HuH-7 (cell line): ENCODE data around the gene UNC93B1.
A peak's percentile ranks its signal among the peaks of the same experiment; 100 is the strongest.
"Not testable (repeated sequence)": the region's sequence is repeated elsewhere in the genome, so short reads cannot be mapped to it uniquely, and the experiment has no call there.

Experiments used
- DNase-seq: peaks from one replicate; pipeline ENCODE4 v3.0.0; 2011; ENCODE audit warnings: low spot score

UNC93B1 gene

DNA sequence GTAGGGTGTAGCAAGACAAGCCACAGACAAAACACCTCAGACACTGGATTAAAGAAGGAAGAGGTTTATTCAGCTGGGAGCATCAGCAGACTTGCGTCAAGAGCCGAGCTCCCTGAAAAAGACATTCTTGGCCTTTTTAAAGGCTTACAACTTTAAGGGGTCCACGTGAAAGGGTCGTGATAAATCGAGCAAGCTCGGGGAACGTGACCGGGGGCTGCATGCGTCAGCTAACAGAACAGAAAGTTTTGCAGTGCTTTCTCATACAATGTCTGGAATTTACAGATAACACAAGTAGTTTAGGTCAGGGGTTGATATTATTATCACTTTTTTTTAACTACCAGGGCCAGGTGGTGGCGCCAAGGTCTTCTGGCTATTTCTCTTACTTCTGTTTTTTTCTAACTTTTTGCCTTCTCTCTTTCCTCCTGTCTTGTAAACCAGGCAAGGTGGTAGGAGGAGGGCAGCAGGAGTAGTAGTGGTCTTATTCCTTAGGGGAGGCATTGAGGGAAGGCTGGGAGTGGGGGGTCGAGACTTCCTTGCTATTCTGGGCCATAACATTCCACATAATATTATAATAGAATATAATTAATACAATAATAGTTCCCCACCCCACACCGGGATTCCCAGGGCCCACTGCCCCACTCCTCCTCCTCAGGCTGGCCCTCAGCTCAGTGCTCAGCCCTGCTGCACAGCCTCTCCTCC, 5.6 kb upstream of the UNC93B1 start:
- DNase-seq = no peak

DNA sequence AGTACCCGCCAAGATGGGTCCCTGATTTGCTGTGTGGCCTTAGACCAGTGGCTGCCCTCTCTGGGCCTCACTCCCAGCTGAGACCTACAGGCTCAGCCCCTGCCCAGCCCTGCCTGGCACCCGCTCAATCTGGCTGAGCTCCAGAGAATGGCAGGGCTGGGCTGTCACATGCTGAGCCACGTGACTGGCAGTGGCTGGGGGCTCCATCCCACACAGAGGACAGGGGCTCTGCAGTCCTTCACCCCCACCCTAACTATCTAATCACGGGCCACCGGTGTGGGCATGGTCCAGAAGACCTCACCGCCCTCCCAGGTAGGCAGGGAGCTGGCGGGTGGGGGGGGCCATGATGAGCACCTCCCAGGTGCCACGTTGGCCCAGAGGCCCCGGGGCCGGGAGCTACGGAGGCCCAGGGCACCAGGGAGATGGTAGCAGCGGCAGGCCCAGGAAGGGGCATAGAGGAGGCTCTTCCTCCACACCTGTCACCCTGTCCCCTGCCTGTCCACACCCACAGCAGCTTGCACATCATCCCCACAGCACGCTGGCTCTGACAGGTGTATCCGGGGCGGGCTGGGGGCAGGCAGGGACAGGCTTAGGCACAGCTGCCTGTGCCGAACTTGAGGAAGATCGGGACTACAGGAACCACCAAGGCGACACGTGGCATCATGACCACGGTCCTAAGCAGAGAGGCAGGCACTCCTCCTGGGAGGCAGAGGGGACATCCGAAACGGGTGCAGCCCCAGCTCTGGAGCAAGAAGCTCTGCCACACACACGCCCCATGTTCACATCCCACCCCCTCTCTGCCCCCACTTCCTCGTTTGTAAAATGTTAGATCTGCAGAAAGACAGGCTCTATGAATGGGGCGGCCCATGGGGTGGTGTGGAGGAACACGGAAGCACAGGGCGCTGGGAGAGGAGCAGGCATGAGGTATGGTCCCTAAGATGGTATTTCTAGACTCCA, 4.8 kb upstream of the UNC93B1 start:
- no peak for DNase-seq

DNA sequence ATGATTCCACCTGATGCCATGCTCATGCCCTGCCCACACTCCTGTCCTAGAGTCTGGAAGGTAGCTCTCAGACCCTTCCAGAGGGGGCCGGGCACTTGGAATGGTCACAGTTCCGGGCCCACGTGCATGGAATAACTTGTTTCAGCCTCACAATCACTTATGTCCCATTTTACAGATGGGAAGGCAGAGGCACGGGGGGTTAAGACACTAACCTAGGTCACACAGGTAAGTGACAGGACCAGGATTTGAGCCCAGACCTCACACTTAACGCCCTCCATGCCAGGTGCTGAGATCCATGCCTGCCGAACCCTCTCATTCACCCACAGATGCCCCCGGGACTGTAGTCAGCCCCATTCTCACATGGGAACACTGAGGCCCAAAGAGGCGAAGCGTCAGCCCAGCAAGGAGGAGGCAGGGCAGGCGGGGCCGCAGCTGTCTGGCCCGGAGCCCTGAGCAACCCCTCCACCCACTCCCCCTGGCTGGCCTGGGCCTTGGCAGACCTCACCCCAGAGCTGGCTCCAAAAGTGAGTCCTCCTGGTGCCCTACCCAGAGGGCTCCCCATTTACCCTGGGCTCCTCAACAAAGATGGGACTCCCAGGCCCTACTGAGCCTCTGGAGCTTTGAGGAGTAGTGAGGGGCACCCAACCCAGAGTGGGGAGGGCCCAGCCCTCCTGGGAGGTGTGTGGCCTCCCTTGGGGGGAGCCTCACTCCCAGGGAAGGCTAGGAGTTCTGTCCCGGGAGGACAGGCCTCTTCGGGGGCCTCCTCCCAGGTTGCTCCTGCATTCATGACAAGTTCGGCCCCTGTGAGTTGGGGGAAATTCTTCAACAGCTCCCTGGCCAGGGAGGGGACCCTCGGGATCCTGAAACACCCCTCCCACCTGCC, 3.8 kb upstream of the UNC93B1 start:
- DNase-seq = no peak

DNA sequence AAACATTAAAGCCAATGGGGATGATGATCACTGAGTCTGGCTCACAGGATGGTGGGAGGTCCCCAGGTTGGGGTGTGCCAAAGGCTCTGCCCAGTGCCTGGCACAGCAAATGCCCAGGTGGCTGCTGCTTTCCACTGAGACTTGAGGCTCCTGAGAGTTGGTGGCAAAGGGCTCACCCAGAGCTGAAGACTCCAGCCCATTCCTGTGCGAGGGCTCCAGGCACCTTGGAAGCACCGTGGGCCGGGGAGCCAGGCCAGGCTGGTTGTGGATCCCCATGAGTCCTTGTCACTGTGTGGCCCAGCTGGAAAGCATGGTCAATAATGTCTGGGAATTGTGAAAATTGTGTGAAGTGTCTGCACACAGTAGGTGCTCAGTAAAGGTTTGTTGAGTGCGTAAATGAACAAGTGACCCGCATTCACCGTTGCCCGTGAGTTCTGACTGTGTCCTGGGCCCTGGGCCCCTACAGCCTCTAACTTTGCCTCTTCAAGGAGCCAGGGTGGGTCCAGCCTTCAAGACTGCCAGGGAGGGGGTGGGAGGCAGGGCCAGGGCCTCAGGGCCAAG, 2.8 kb upstream of the UNC93B1 start:
- no peak for DNase-seq

DNA sequence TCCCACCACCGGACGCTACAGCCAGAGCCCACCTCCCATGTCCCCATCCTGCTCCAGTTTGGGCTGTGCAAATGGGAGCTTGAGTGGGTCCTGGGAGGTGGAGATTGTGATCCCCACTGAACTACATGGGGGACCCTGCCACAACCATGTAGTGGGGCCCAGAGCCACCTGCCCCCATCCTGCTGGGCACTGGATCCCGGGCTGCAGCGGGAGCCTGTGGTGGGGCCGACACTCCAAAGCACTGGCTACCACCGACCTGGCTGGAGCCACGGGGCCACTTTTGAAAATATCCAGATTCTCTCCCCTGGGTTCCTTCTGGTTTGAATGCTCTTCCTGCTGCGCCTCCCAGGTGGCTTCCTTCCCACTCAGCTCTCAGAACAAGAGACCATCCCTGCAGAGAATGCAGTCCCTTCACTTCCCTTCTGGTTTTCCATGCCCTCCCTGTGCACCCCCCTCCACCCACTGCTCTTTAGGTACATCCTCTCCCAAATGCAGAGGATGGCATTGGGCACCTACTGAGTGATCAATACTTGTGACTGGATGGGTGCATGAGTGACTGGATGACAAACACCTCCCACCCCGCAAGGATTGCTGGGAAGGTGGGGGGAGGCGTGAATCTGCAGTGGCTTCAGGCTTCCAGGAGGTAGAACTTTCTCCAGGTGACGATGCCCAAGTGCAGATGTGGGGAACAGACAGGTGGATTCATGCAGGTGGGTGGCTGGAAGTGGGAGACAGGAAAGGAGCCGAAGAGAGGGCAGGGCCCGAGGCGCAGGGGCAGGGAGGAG, 846 bp upstream of the UNC93B1 start:
- DNase-seq = no peak

DNA sequence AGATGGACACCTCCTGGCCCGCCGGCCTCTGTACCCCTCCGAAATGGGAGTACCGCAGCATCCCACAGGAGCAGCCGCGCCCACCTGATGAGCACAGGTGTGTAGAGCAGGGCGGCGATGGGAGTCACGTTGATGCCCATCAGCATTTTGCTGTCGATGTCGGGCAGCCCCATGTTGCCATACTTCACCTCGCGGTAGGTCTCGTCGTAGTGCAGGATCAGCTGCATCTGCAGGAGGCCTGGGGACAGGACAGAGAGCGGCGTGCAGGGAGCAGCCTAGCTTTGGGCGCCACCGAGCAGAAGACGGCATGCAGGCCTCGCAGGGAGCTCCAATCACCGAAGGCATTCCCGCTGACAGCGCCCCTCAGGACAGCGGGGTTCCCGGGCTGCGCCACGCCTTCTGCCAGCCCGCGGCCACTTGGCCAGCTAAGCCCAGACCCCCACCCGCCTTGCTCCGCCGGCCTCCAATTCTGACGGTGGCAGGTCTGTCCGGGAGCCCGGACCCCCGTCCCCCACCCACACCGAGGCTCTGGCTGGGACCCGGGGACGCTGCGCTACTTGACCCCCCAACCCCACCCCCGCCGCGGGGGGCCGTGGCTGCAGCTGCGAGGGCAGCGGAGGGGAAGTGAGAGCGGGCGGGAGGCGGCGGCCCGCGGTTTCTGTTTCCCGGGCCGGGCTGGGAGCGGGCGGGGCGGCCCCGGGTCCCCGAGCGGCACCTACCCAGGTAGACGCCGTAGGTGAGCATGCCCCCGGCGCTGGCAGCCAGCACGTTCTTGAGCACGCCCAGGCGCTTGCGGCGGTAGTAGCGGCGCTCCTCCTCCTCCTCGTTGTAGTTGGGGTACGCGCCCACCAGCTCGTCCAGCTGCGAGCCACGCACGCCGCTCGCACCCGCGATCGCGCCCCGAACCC, 705 bp downstream of the UNC93B1 start:
- peak; percentile 88 for DNase-seq

DNA sequence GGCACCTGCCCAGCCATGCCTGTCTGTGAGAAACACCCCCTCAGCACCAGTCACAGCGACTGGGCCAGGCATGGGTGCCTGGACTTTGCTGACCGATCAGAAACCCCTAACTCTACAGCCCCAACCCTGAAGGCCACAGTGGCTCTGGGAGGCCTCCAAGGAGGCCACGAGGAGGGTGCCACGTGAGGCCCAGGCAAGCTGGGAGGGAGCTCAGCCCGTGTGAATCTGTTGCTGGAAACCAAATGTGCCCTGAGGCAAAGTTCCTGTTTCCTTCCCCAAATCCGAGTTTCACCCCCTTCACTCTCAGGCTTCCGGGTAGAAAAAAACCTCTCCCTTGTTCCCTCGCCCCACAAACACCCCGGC, 1.3 kb downstream of the UNC93B1 start:
- no peak for DNase-seq

DNA sequence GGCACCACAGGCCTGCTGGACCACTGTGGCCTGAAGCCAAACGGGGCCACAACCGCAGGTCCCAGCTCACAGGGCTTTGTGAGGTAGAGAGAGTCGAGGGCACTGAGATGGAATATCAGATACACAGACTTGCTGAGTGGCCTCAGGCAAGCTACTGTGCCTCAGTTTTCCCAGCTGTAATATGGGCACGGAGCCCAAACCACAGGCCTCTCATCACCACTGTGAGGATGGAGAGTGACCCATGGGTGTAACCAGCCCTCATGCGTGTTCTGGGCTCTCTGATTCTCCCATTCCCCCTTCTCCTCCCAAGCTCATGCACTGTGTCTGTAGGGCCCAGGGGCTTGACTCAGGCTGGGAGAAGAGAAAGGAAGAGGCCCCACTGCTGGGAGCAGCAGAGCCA, 4.2 kb downstream of the UNC93B1 start:
- no peak for DNase-seq

DNA sequence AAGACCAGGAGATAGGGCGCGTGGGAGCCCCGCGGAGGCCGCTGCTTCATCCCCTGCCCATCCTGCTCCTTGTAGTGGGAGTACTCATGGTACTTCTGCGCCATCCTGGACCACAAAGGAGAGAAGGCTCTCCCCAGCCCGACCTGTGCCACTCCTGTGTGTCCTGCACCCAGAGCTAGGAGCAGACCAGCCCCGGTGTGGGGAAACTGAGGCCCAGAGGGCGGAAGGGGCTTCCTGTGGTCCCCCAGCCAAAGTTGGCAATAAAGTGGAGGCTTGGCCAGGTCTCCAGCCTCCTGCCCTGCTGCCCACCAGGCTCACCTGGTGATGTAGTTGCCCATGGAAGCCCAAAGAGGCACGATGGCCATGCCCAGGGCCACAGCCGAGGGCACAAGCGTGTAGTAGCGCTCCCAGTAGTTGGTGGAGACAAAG, 4.7 kb downstream of the UNC93B1 start:
- DNase-seq = no peak

DNA sequence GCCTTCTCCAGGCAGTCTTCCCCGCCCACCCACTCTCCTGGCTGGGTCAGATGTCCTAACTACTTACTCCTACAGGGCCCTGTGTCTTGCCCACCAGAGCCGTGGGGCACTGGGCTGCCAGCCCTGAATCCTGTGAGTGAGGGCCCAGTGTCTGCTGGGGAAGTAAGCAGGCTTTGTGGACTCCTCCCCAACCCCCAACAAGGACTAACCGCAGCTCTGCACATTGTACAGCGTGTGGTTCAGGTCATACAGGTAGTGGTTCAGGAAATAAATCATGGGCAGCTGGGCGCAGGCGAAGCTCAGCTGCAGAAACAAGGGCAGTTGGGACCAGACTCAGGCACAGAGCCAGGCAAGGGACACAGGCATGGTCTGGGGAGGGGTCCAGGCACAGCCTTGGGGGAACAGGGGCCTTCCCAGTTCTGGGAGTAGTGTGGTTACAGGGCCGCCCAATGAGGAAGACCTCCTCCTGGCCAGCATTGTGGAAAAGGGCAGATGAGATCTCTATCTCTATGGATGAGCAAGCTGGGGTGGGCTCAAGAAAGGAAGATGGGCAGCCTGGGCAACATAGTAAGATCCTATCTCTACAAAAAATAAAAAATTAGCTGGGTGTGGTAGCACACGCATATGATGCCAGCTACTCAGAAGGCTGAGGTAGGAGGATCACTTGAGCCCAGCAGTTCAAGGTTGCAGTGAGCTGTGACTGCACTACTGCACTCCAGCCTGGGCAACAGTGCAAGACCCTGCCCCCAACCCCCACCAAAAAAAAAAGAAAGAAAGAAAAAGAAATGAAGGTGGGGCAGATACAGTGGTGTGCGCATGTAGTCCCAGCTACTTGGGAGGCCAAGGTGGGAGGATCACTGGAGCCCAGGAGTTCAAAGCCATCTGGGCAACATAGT, 5.5 kb downstream of the UNC93B1 start:
- no peak for DNase-seq

DNA sequence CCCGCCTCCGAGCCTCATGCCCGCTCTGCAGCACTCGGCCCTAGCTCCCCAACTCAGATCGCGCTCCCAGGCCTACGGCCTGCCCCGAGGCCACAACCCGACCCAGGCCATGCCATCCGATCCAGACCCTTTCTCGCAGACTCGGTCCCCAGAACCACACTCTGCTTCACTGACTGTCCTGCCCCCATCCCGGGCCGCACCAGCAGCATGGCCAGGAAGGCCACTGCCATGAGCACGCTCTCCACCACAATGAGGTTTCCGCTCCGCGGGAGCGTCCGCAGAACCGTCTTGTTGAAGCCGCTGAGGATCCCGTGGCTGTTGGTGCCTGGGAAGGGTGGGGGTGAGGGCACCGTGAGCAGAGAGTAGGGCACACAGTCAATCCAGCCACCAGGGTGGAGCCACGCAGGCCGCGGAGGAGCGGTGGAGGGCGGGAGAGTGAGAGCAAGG, 6.4 kb downstream of the UNC93B1 start:
- no peak for DNase-seq

DNA sequence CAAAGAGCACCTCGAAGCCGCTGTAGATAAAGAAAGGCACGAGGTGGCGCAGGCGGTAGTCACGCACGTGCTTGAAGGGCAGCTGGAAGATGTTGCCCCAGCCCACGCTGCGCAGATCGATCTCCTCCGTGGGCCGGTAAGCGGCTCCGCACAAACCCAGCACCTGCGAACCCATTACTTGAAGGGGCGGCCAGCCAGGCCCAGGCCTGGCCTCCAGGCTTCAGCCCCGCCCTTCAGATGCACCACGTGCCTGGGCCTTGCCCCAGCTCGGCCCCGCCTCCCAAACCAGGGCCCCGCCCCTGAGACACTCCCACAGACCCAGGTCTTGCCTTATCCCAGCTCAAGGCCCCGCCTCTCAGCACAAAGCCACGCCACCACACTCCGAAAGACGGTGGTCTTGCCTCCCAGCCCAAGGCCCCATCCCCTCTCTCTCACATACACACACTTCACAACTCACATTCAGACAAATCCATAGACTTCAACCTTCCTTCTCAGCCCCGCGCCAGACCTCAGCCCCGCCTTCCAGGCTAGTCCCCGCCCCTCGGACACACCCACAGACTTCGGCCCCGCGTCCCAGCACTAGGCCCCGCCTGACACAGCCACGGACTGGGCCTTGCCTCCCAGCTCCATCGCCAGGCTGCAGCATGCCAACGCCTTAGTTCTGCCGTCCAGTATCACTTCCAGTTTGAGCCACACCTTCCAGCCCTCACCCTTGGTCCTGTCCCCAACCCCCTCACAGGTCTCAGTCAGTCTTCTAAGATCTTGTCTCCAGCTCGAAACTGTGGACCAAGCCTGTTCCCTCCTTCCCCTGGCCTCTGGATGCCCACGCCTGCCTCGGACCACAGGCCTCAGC, 7.0 kb downstream of the UNC93B1 start:
- peak; percentile 99 for DNase-seq

DNA sequence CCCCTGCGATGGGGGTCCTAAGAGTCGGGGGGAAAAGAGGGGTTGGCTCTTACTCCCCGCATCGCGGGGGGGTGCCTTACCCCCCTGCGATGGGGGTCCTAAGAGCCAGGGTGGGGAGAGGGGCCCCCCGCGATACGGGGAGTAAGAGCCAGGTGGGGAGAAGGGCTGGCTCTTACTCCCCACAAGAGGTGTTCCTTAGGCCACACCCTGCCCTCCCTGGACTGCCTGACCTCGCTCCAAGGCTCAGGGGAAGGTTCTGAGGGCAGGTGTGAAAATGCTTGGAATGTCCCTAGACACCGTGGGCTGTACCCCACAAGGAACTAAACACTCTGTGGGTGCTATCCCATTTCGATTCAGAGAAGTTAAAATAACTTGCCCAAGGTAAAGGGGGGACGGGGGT, 7.8 kb downstream of the UNC93B1 start:
- no peak for DNase-seq

DNA sequence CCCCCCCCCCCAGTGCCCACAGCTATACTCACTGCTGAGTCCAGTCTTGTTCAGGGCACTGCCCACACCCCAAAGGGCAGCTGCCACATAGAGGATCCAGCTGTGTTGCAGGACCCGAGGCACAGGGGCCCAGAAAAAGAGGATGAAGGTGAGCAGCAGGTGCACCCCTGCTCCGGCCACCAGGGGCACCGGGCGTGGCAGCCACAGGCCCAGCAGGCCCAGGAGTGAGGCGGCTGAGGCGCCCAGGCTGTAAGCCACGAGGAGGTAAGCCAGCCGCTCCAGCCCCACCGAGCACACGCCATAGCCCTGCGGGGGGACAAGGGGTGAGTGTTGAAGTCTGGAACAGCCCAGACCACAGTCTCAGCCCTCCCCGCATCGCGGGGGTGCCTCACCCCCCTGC, 8.3 kb downstream of the UNC93B1 start:
- not testable (repeated sequence) for DNase-seq

DNA sequence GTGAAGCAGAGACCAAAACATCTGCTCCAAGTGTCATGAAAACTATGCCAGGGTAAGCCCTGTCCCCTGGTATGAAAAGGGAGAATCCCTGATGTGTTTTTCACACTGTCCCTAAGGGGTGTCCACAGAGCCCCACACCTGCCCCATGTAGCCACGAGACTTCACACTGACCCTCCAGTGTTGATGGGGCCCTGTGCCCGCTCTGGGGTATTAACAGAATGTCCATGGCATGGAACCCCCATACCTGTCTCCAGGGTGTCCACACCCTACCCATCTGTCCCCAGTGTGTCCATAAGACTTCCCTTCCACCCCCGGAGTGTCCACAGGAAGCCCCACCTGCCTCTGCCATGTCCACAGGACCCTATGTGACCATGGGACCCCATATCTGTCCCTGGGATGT, 8.8 kb downstream of the UNC93B1 start:
- not testable (repeated sequence) for DNase-seq

DNA sequence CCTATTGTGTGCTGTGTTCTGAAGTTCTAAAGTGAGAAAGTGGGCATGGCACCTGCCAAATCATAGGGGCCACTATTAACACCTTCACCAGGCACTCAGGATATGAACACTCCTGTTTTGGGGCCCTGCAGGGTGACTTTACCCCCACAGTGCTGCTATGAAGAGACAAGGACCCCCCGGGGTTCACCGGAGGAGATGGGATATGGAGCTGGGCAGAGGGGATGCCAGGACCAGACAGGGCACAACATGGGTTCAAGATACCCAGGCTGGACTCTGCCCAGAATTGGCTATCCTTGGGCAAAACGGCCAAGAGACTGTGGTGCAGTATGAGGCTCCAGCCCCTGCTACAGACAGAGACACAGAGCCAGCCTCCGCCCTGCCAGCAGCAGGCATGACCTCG, 9.5 kb downstream of the UNC93B1 start:
- not testable (repeated sequence) for DNase-seq

DNA sequence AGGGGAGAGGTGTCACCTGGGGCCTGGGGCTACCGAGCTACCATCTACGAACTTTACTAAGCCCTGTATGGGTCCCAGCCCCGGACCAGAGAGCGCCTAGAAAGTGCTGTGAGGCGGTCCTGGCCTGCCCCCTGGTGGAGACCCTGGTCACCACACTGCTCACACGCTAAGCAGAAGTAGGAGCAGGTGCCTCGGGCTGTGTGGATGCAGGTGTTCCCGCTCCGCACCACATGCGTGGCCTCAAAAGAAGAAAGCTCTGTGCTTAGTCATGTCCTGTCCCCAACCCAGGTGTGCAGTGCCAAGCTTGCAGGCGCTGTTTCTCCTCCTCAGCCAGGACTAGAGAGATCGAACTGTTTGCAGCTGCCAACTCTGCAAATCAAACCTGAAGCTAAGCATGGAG, 10.1 kb downstream of the UNC93B1 start:
- DNase-seq = not testable (repeated sequence)
